ENCODE measurements around the gene HSPA4. TPM values are rescaled to one million over a fixed set of nuclear protein-coding genes. Genes with fewer than 3 reads are reported as not detected.

The HSPA4 gene
- total and polyA plus RNA-seq, 4 donors, result 51.3 to 135 (median 55.0) TPM

DNA sequence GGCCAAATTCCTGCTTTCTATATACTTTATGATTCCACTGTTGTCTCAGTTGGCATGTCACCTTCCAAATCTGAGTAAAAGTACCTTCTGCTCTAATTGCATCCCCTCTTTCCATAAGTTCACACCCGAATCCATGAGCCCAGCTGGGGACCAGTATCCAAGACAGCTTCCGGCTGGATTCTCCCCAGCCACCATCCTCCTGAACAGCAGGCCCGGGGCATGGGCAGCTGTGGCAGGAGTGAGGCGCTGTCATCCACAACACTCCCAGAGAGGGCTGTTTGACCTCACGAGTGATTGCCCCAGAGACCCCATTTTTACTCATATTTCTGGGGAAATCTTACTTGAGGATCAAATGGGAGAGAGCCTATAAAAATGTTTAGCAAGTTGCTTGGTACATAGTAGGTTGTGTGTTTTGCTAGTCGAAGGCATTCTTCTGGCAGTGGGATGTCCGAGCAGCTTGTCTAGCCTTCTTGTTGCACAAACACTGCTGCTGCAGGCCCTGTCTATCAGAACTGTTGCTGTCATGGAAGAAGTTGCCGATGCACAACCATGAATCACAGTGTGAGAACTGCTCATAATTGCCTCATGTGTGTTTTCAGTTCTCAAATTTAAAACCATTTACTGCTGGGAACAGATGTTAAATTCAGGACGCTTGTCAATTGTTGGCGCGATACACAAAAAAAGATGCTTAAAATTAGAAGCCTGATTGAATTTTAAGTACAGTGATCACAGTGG is 93.8 kb downstream of the HSPA4 start:
- intact Hi-C loops (cut with DNase I), result no loop called here
- no peak overlapping the region for H3K27ac ChIP-seq (ENCODE audit: low read depth in 1 of 2, low read length in 2 of 2)
- no peak overlapping the region for H3K4me3 ChIP-seq (ENCODE audit: low read length in 2 of 2)
- no peaks in the 10 kb centered on the region for H3K4me1 ChIP-seq (ENCODE audit: control insufficient read depth in 1 of 2, insufficient read depth in 2 of 2, low read length in 2 of 2)
- no peaks in the 10 kb centered on the region for H3K27me3 ChIP-seq (ENCODE audit: control insufficient read depth in 1 of 2, insufficient read depth in 2 of 2, low read length in 1 of 2)
- 81 to 86% methylated on average over 11 of the region's 11 CpGs for WGBS, 2 donors
- no peak for DNase-seq
- no peaks in the 10 kb centered on the region for H3K9me3 ChIP-seq (ENCODE audit: control insufficient read depth, low read length)
- no peak for ATAC-seq (ENCODE audit: low FRiP score)
- no peaks in the 10 kb centered on the region for H3K36me3 ChIP-seq (ENCODE audit: control insufficient read depth in 1 of 2, insufficient read depth in 2 of 2, low read length in 1 of 2)

DNA sequence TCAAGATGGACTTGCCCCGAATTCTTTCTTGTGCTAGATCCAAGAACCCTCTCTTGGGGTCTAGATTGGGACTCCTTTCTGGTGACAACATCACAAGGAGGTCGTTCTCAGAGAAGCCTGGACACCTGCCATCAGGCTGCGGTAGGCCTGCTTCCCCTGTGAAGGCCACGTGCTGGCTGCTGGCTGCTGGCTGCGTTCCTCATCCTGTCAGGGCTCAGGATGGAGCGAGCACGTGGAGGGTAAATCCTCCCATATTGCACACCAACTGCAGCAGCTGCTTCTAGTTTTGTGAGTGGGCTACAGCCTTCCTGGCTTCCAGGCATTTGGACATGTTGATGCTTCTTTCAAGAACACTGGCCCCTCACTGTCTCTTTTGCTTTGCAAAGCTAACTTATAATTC is 95.6 kb downstream of the HSPA4 start:
- peak in 1 of 2 donors; percentile 59 for DNase-seq

DNA sequence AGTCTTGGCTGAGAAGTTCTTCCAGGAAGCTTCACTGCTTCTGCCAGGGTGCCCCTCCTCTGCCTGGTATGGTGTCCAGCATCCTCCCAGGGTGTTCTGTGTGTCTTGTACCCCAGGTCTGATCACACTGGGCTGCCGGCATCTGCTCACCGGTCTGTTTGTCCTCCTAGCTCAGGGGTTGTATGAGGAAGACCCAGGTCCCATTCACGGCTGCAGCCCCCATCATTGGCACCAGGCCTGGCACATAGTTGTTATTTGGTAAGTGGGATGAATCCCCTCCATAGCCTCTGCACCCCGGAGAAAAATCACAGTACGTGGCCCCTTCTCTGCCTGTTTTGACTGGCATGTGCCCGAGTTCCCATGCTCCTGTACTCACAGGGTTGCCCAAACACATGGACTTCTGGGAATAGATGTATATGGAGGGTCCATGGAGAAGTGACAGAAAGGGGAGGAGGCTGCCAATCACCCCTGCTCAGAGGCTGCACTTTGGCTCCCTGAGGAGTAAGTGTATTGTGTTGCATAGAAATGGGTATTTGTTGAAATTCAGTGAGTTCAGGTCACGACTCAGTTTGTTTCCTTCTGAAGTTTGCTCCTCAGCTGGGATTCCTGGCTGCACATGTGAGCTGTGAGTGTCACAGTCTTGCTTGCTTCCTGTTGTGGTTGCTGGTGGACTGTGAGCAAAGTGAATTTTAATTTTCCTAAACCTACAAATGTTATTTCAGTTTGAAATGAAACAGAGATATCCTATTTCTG is 96.2 kb downstream of the HSPA4 start:
- Histone ChIP-seq H3K27me3 (ENCODE audit: control insufficient read depth in 1 of 2, insufficient read depth in 2 of 2, low read length in 1 of 2) (no peaks in the 10 kb centered on the region), H3K36me3 (ENCODE audit: control insufficient read depth in 1 of 2, insufficient read depth in 2 of 2, low read length in 1 of 2) (no peaks in the 10 kb centered on the region), H3K27ac (ENCODE audit: low read depth in 1 of 2, low read length in 2 of 2) (no peak overlapping the region), H3K4me1 (ENCODE audit: control insufficient read depth in 1 of 2, insufficient read depth in 2 of 2, low read length in 2 of 2) (no peaks in the 10 kb centered on the region), H3K4me3 (ENCODE audit: low read length in 2 of 2) (no peak overlapping the region), H3K9me3 (ENCODE audit: control insufficient read depth, low read length) (no peaks in the 10 kb centered on the region)
- ATAC-seq (ENCODE audit: low FRiP score) (no peak), DNase-seq (no peak)
- intact Hi-C loops (cut with DNase I), result no loop called here
- WGBS, 2 donors, result 57 to 60% methylated on average over 7 of the region's 7 CpGs

More for the DNA sequence above, 95.6 kb downstream of the HSPA4 start:
- ATAC-seq (ENCODE audit: low FRiP score), result no peak
- Histone ChIP-seq H3K27me3 (ENCODE audit: control insufficient read depth in 1 of 2, insufficient read depth in 2 of 2, low read length in 1 of 2) (no peaks in the 10 kb centered on the region), H3K27ac (ENCODE audit: low read depth in 1 of 2, low read length in 2 of 2) (no peak overlapping the region), H3K4me3 (ENCODE audit: low read length in 2 of 2) (no peak overlapping the region), H3K4me1 (ENCODE audit: control insufficient read depth in 1 of 2, insufficient read depth in 2 of 2, low read length in 2 of 2) (no peaks in the 10 kb centered on the region), H3K36me3 (ENCODE audit: control insufficient read depth in 1 of 2, insufficient read depth in 2 of 2, low read length in 1 of 2) (no peaks in the 10 kb centered on the region), H3K9me3 (ENCODE audit: control insufficient read depth, low read length) (no peaks in the 10 kb centered on the region)
- WGBS, 2 donors, result 26 to 32% methylated on average over 7 of the region's 7 CpGs
- intact Hi-C loops (cut with DNase I), result no loop called here

DNA sequence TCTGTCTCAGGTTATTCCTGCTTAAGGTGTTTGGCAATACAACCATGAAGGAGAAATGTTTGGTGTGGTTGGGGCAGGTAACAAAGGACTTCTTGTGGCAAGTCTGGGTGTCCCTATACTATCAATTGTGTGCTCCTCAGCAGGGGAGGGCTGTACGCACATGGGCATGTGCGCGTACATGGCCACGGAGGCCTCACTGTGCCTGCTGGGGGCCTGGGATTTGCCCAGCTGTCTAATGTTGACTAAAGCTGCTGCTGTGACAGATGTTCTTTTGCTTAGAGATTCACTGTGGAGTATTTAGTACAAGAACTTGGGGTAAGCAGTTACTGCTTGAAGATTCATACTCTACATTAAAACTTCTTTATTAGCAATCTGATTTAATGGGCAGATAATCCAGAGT is 97.5 kb downstream of the HSPA4 start:
- Histone ChIP-seq H3K36me3 (ENCODE audit: control insufficient read depth in 1 of 2, insufficient read depth in 2 of 2, low read length in 1 of 2) (no peaks in the 10 kb centered on the region), H3K9me3 (ENCODE audit: control insufficient read depth, low read length) (no peaks in the 10 kb centered on the region), H3K27me3 (ENCODE audit: control insufficient read depth in 1 of 2, insufficient read depth in 2 of 2, low read length in 1 of 2) (no peaks in the 10 kb centered on the region), H3K27ac (ENCODE audit: low read depth in 1 of 2, low read length in 2 of 2) (no peak overlapping the region), H3K4me3 (ENCODE audit: low read length in 2 of 2) (no peak overlapping the region), H3K4me1 (ENCODE audit: control insufficient read depth in 1 of 2, insufficient read depth in 2 of 2, low read length in 2 of 2) (no peaks in the 10 kb centered on the region)
- ATAC-seq (ENCODE audit: low FRiP score) (no peak), DNase-seq (no peak)
- WGBS, 2 donors, result 91 to 97% methylated on average over 4 of the region's 4 CpGs
- intact Hi-C loops (cut with DNase I), result no loop called here

DNA sequence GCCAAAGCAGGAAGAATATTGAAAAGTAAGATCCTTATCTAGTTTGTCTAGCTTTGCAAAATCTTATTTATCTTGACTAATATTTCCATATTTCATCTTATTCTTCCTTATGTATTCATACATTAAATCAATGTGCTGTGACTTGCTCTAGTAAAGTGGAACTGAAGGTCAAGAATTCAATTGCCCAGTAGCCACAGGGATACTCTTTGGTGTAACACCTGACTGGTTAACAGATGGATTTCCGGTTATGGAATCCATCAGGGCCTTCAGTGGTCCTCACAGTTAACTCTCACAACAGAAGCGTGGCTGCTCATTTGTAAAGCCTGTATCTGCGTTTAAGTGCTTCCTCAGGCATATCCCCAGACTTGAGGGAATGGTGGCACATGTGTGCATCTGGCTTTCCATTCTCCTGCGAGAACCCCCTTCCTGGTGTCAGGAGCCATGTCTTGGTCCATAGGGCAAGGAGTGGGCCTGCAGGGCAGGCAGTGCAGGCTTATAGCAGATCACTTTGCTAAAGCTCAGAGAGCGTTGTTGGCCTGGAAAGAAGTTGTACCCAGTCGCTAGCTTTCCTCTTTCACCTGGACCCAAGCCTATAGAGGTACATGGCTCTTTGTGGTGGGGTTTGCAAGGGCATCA is 99.2 kb downstream of the HSPA4 start:
- intact Hi-C loops (cut with DNase I), result no loop called here
- DNase-seq, result no peak
- Histone ChIP-seq H3K4me3 (ENCODE audit: low read length in 2 of 2) (no peak overlapping the region), H3K9me3 (ENCODE audit: control insufficient read depth, low read length) (no peaks in the 10 kb centered on the region), H3K27ac (ENCODE audit: low read depth in 1 of 2, low read length in 2 of 2) (no peak overlapping the region), H3K36me3 (ENCODE audit: control insufficient read depth in 1 of 2, insufficient read depth in 2 of 2, low read length in 1 of 2) (no peaks in the 10 kb centered on the region), H3K4me1 (ENCODE audit: control insufficient read depth in 1 of 2, insufficient read depth in 2 of 2, low read length in 2 of 2) (no peaks in the 10 kb centered on the region), H3K27me3 (ENCODE audit: control insufficient read depth in 1 of 2, insufficient read depth in 2 of 2, low read length in 1 of 2) (no peaks in the 10 kb centered on the region)
- 95 to 98% methylated on average over 6 of the region's 6 CpGs for WGBS, 2 donors
- ATAC-seq (ENCODE audit: low FRiP score), result no peak

DNA sequence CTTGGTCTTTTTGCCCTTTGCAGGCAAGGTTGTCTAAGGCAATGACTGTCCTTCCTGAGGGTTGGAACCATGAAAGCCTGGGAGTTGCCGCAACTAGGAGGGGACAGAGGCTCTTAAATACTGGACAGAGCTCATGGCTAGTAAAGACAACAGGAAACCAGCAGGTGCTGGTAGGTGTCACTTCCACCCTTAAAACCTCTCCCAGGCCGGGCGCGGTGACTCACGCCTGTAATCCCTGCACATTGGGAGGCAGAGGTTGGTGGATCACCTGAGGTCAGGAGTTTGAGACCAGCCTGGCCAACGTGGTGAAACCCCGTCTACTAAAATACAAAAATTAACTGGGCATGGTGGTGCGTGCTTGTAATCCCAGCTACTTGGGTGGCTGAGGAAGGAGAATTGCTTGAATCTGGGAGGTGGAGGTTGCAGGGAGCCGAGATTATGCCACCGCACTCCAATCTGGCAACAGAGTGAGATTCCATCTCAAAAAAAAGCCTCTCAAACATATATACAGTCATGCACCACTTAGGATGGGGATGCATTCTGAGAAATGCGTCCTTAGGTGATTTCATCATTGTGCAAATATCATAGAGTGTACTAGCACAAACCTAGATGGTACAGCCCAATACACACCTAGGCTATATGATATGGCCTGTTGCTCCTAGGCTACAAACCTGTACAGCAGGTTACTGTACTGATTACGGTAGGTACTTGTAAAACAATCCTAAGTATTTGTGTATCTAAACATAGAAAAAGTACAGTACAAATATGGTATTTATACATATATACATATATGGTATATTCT is 102.7 kb downstream of the HSPA4 start:
- ATAC-seq (ENCODE audit: low FRiP score) (no peak), DNase-seq (no peak)
- no peaks in the 10 kb centered on the region for H3K4me1 ChIP-seq (ENCODE audit: control insufficient read depth in 1 of 2, insufficient read depth in 2 of 2, low read length in 2 of 2)
- H3K27ac ChIP-seq (ENCODE audit: low read depth in 1 of 2, low read length in 2 of 2), result no peak overlapping the region
- intact Hi-C loops (cut with DNase I), result no loop called here
- WGBS, 2 donors, result 92 to 93% methylated on average over 12 of the region's 12 CpGs
- H3K4me3 ChIP-seq (ENCODE audit: low read length in 2 of 2), result no peak overlapping the region
- H3K27me3 ChIP-seq (ENCODE audit: control insufficient read depth in 1 of 2, insufficient read depth in 2 of 2, low read length in 1 of 2), result no peaks in the 10 kb centered on the region
- H3K9me3 ChIP-seq (ENCODE audit: control insufficient read depth, low read length), result no peaks in the 10 kb centered on the region
- H3K36me3 ChIP-seq (ENCODE audit: control insufficient read depth in 1 of 2, insufficient read depth in 2 of 2, low read length in 1 of 2), result no peaks in the 10 kb centered on the region

DNA sequence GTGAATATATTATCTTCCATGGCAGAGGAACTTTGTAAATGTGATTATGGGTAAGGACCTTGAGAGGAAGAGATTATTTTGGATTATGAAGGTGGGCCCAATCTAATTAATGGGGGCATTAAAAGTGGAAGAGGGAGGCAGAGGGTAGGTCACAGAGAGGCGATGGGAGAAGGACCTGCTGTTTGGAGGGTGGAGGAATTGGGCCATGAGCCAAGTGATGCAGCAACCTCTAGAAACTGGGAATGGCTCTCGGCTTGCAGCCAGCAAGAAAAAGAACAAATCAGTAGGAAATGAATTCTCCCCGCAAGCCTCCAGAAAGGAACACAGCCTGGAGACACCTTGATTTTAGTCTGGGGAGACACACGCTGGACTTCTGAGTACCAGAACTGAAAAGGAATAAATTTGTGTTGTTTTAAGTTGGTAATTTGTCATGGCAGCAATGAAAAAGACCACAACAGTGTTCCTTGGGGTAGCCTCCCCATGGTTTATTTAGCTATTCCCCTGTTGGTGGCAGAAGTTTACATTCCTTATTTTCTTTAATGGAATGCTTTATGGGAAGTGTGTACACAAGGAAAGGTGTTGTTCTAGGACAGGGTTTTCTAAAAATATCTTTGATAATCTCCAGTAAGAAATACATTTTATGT is 103.6 kb downstream of the HSPA4 start:
- Histone ChIP-seq H3K36me3 (ENCODE audit: control insufficient read depth in 1 of 2, insufficient read depth in 2 of 2, low read length in 1 of 2) (no peaks in the 10 kb centered on the region), H3K27me3 (ENCODE audit: control insufficient read depth in 1 of 2, insufficient read depth in 2 of 2, low read length in 1 of 2) (no peaks in the 10 kb centered on the region), H3K9me3 (ENCODE audit: control insufficient read depth, low read length) (no peaks in the 10 kb centered on the region), H3K27ac (ENCODE audit: low read depth in 1 of 2, low read length in 2 of 2) (no peak overlapping the region), H3K4me3 (ENCODE audit: low read length in 2 of 2) (no peak overlapping the region), H3K4me1 (ENCODE audit: control insufficient read depth in 1 of 2, insufficient read depth in 2 of 2, low read length in 2 of 2) (no peaks in the 10 kb centered on the region)
- WGBS, 2 donors, result 58 to 62% methylated on average over 4 of the region's 4 CpGs
- ATAC-seq (ENCODE audit: low FRiP score) (no peak), DNase-seq (no peak)
- intact Hi-C loops (cut with DNase I), result no loop called here
